HepG2 (cell line): ENCODE measurements around the gene MRPL50. TPM values are rescaled to one million over a fixed set of nuclear protein-coding genes. Genes with fewer than 3 reads are reported as not detected.
A peak's percentile ranks its signal among the peaks of the same experiment; 100 is the strongest.

Experiments
- ASH2L ChIP-seq: fragments of 300-600, 200-600 bp; sonication (generic); IDR thresholded peaks from 2 replicates; pipeline ENCODE4 v1.7.0; 2017; ENCODE audit warnings: low read depth, mild to moderate bottlenecking, moderate library complexity, mixed read lengths, low read length; ENCODE audit not compliant: insufficient read length
- HDAC6 ChIP-seq: fragments of 200-600 bp; sonication (generic); IDR thresholded peaks from 2 replicates; pipeline ENCODE4 v1.7.0; 2017; ENCODE audit warnings: mild to moderate bottlenecking, antibody characterized with exemption, low read length, low read depth
- KDM4B ChIP-seq: sonication (generic); formaldehyde crosslinking; IDR thresholded peaks from 2 replicates; pipeline ENCODE4 v1.4.0; 2020; ENCODE audit warnings: missing genetic modification reagents
- PITX1 ChIP-seq: sonication (generic); formaldehyde crosslinking; IDR thresholded peaks from 2 replicates; pipeline ENCODE4 v1.5.1; 2020; ENCODE audit warnings: mild to moderate bottlenecking, missing genetic modification reagents
- SALL2 ChIP-seq: sonication (generic); formaldehyde crosslinking; IDR thresholded peaks from 2 replicates; pipeline ENCODE4 v1.8.1; 2023; ENCODE audit warnings: mild to moderate bottlenecking, missing genetic modification reagents, inconsistent platforms
- ZBTB38 ChIP-seq: sonication (generic); formaldehyde crosslinking; IDR thresholded peaks from 2 replicates; pipeline ENCODE4 v1.5.1; 2020; ENCODE audit warnings: mild to moderate bottlenecking, missing genetic modification reagents
- ZFYVE20 ChIP-seq: sonication (generic); formaldehyde crosslinking; IDR thresholded peaks from 2 replicates; pipeline ENCODE4 v1.8.0; 2023; ENCODE audit warnings: low read depth, mild to moderate bottlenecking, moderate library complexity, missing genetic modification reagents, borderline replicate concordance
- ZNF280D ChIP-seq: sonication (generic); formaldehyde crosslinking; IDR thresholded peaks from 2 replicates; pipeline ENCODE4 v1.5.1; 2020; ENCODE audit warnings: mild to moderate bottlenecking, missing genetic modification reagents
- ZNF572 ChIP-seq: sonication (generic); formaldehyde crosslinking; IDR thresholded peaks from 2 replicates; pipeline ENCODE4 v1.5.1; 2020; ENCODE audit warnings: mild to moderate bottlenecking, missing genetic modification reagents
- polyA plus RNA-seq, 8 experiments: library from polyadenylated mRNA; depleted of rRNA in 3 of 8; stranded (reverse) in 7 of 8; unstranded in 1 of 8; fragments of >200 nt; fragmentation: Illumina TruSeq in 4 of 8; extraction: Trizol in 4 of 8; gene quantifications; 2 replicates each; pipeline versions ENCODE4 v1.2.1 to v1.2.3, GENCODE V29; 2011 to 2016; ENCODE audit warnings: low read depth in 4 of 8, missing spikeins in 1 of 8, mixed read lengths in 1 of 8; ENCODE audit not compliant: insufficient read depth in 1 of 8
- total RNA-seq, 5 experiments: library from RNA; depleted of rRNA; stranded (reverse); fragments of >200 nt; fragmentation: Illumina TruSeq; extraction: Trizol; gene quantifications; 2 replicates each; pipeline ENCODE4 v1.2.3, GENCODE V29; 2016; ENCODE audit warnings: low read depth in 1 of 5
- TF ChIP-seq, protein P1 (sequence below): IDR thresholded peaks from 2 replicates; pipeline ENCODE4 v1.6.1; 2016; ENCODE audit warnings: low read depth, missing genetic modification reagents, missing compliant biosample characterization
- TF ChIP-seq, protein P2 (sequence below): sonication (generic); formaldehyde crosslinking; IDR thresholded peaks from 2 replicates; pipeline ENCODE4 v1.5.1; 2020; ENCODE audit warnings: mild to moderate bottlenecking, missing genetic modification reagents, borderline replicate concordance
- TF ChIP-seq, protein P3 (sequence below): sonication (generic); formaldehyde crosslinking; IDR thresholded peaks from 2 replicates; pipeline ENCODE4 v1.4.0; 2020; ENCODE audit warnings: missing genetic modification reagents, borderline replicate concordance

The MRPL50 gene
- total and polyA plus RNA-seq, 2 of the 13 experiments (the other 11 are each of a cell fraction or from before 2014, with no cell fraction given) = 37.1 to 70.0 TPM

GRCh38 chr9:101354765-101355708 lies 43.4 kb downstream of the MRPL50 start (continued):
- TF ChIP-seq, protein P1, sequence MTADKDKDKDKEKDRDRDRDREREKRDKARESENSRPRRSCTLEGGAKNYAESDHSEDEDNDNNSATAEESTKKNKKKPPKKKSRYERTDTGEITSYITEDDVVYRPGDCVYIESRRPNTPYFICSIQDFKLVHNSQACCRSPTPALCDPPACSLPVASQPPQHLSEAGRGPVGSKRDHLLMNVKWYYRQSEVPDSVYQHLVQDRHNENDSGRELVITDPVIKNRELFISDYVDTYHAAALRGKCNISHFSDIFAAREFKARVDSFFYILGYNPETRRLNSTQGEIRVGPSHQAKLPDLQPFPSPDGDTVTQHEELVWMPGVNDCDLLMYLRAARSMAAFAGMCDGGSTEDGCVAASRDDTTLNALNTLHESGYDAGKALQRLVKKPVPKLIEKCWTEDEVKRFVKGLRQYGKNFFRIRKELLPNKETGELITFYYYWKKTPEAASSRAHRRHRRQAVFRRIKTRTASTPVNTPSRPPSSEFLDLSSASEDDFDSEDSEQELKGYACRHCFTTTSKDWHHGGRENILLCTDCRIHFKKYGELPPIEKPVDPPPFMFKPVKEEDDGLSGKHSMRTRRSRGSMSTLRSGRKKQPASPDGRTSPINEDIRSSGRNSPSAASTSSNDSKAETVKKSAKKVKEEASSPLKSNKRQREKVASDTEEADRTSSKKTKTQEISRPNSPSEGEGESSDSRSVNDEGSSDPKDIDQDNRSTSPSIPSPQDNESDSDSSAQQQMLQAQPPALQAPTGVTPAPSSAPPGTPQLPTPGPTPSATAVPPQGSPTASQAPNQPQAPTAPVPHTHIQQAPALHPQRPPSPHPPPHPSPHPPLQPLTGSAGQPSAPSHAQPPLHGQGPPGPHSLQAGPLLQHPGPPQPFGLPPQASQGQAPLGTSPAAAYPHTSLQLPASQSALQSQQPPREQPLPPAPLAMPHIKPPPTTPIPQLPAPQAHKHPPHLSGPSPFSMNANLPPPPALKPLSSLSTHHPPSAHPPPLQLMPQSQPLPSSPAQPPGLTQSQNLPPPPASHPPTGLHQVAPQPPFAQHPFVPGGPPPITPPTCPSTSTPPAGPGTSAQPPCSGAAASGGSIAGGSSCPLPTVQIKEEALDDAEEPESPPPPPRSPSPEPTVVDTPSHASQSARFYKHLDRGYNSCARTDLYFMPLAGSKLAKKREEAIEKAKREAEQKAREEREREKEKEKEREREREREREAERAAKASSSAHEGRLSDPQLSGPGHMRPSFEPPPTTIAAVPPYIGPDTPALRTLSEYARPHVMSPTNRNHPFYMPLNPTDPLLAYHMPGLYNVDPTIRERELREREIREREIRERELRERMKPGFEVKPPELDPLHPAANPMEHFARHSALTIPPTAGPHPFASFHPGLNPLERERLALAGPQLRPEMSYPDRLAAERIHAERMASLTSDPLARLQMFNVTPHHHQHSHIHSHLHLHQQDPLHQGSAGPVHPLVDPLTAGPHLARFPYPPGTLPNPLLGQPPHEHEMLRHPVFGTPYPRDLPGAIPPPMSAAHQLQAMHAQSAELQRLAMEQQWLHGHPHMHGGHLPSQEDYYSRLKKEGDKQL (CRISPR knock-in tag) = 0 out of 2 replicates have a peak, but pooled peaks have one; percentile 10
- TF ChIP-seq ASH2L = peak; percentile 38
- TF ChIP-seq ZBTB38 (CRISPR knock-in tag) = peak; percentile 88
- TF ChIP-seq, protein P2, sequence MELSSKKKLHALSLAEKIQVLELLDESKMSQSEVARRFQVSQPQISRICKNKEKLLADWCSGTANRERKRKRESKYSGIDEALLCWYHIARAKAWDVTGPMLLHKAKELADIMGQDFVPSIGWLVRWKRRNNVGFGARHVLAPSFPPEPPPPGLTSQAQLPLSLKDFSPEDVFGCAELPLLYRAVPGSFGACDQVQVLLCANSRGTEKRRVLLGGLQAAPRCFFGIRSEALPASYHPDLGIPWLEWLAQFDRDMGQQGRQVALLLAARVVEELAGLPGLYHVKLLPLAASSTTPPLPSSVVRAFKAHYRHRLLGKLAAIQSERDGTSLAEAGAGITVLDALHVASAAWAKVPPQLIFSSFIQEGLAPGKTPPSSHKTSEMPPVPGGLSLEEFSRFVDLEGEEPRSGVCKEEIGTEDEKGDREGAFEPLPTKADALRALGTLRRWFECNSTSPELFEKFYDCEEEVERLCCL (CRISPR knock-in tag) = no peak
- TF ChIP-seq PITX1 (CRISPR knock-in tag) = peak; percentile 52; the same call in 1 of the 2 replicates
- TF ChIP-seq ZNF280D = peak; percentile 53; the same call in 1 of the 2 replicates
- TF ChIP-seq HDAC6 = no peak
- TF ChIP-seq ZFYVE20 (CRISPR knock-in tag) = no peak
- TF ChIP-seq SALL2 = peak; percentile 17; the same call in 1 of the 2 replicates
- TF ChIP-seq KDM4B = 0 out of 2 replicates have a peak, but pooled peaks have one; percentile 42
- TF ChIP-seq ZNF572 = peak; percentile 75; the same call in 1 of the 2 replicates
- TF ChIP-seq, protein P3, sequence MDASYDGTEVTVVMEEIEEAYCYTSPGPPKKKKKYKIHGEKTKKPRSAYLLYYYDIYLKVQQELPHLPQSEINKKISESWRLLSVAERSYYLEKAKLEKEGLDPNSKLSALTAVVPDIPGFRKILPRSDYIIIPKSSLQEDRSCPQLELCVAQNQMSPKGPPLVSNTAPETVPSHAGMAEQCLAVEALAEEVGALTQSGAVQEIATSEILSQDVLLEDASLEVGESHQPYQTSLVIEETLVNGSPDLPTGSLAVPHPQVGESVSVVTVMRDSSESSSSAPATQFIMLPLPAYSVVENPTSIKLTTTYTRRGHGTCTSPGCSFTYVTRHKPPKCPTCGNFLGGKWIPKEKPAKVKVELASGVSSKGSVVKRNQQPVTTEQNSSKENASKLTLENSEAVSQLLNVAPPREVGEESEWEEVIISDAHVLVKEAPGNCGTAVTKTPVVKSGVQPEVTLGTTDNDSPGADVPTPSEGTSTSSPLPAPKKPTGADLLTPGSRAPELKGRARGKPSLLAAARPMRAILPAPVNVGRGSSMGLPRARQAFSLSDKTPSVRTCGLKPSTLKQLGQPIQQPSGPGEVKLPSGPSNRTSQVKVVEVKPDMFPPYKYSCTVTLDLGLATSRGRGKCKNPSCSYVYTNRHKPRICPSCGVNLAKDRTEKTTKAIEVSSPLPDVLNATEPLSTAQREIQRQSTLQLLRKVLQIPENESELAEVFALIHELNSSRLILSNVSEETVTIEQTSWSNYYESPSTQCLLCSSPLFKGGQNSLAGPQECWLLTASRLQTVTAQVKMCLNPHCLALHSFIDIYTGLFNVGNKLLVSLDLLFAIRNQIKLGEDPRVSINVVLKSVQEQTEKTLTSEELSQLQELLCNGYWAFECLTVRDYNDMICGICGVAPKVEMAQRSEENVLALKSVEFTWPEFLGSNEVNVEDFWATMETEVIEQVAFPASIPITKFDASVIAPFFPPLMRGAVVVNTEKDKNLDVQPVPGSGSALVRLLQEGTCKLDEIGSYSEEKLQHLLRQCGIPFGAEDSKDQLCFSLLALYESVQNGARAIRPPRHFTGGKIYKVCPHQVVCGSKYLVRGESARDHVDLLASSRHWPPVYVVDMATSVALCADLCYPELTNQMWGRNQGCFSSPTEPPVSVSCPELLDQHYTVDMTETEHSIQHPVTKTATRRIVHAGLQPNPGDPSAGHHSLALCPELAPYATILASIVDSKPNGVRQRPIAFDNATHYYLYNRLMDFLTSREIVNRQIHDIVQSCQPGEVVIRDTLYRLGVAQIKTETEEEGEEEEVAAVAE (CRISPR knock-in tag) = 0 out of 2 replicates have a peak, but pooled peaks have one; percentile 9
